GM12878 (cell line): ENCODE measurements around the gene ATF7. TPM values are rescaled to one million over a fixed set of nuclear protein-coding genes. Genes with fewer than 3 reads are reported as not detected.

Experiments
- ATAC-seq: fragments of 200-7000 bp; cut with Tn5 transposase; 3 replicates; pipeline ENCODE4 v1.9.1; 2020; ENCODE audit warnings: mild to moderate bottlenecking, moderate library complexity
- BruUV-seq: library from RNA; stranded (reverse); fragments of 400-500 nt; replicated peaks from 2 replicates; lab custom pipeline; 2021; lab: Mats Ljungman, UMichigan
- CTCF ChIA-PET: fragments of 300-600 bp; sonication (Branson Sonifier 250); formaldehyde crosslinking; extraction: SDS; loops from one replicate; lab custom pipeline; 2021; ENCODE audit warnings: inconsistent platforms; lab: Yijun Ruan, JAX
- POLR2A ChIA-PET: fragments of 350-600 bp; formaldehyde crosslinking; extraction: SDS; loops from one replicate; lab custom pipeline; 2021; ENCODE audit warnings: inconsistent platforms; lab: Charles Lee
- RAD21 ChIA-PET: fragments of 300-600 bp; sonication (Branson Sonifier 250); formaldehyde crosslinking; loops from one replicate; lab custom pipeline; 2023; ENCODE audit warnings: antibody characterized with exemption; ENCODE audit not compliant: unreplicated experiment; lab: Charles Lee
- SMC1A ChIA-PET: fragments of 300-600 bp; sonication (Branson Sonifier 250); formaldehyde crosslinking; loops from one replicate; lab custom pipeline; 2023; ENCODE audit not compliant: unreplicated experiment, uncharacterized antibody; lab: Charles Lee
- DNase-seq: peaks from one replicate; pipeline ENCODE4 v3.0.0-alpha.2; 2011; ENCODE audit warnings: low read depth, low spot score
- FAIRE-seq: peaks from 3 replicates; lab custom pipeline; 2011; peaks lifted over from hg19 to GRCh38; lab: Jason Lieb, UNC
- H2AFZ ChIP-seq: 2 replicates; pipeline ENCODE4 v1.6.0; 2011; ENCODE audit warnings: low read depth, low read length, control low read depth; ENCODE audit not compliant: control insufficient read depth
- H3K27ac ChIP-seq: 2 replicates; pipeline ENCODE4 v1.5.1; 2011; ENCODE audit warnings: control low read depth; ENCODE audit not compliant: control insufficient read depth, insufficient read depth
- H3K27me3 ChIP-seq, 2 experiments: replicated peaks in 1 of 2; 2 replicates each; pipeline versions ENCODE4 v1.6.0 to v1.6.1; 2011; ENCODE audit warnings: low read length in 1 of 2; ENCODE audit not compliant: control insufficient read depth in 2 of 2, insufficient read depth in 2 of 2
- H3K36me3 ChIP-seq, 2 experiments: 2 replicates each; pipeline ENCODE4 v1.5.1; 2011; ENCODE audit warnings: low read length in 1 of 2; ENCODE audit not compliant: control insufficient read depth in 2 of 2, insufficient read depth in 2 of 2
- H3K4me1 ChIP-seq: 2 replicates; pipeline ENCODE4 v1.6.1; 2011; ENCODE audit warnings: mild to moderate bottlenecking, low read length, moderate library complexity, mixed read lengths; ENCODE audit not compliant: control insufficient read depth, insufficient read depth
- H3K4me2 ChIP-seq: 2 replicates; pipeline ENCODE4 v1.6.0; 2011; ENCODE audit warnings: control low read depth; ENCODE audit not compliant: control insufficient read depth, insufficient read depth
- H3K4me3 ChIP-seq: fragments of 200-600 bp; sonication (generic); 2 replicates; pipeline ENCODE4 v1.5.1; 2016
- H3K79me2 ChIP-seq: 2 replicates; pipeline ENCODE4 v1.6.0; 2011; ENCODE audit warnings: low read length; ENCODE audit not compliant: control insufficient read depth, insufficient read depth
- H3K9ac ChIP-seq: 2 replicates; pipeline ENCODE4 v1.8.0; 2011; ENCODE audit warnings: low read length, control low read depth, mixed read lengths; ENCODE audit not compliant: control insufficient read depth, insufficient read depth
- H3K9me3 ChIP-seq: replicated peaks from 3 replicates; pipeline ENCODE4 v1.5.1; 2011; ENCODE audit warnings: mild to moderate bottlenecking, low read length; ENCODE audit not compliant: control insufficient read depth, insufficient read depth
- H4K20me1 ChIP-seq: 2 replicates; pipeline ENCODE4 v1.6.0; 2011; ENCODE audit not compliant: control insufficient read depth, insufficient read depth
- BHLHE40 ChIP-seq, 2 experiments: fragments of 450-650 bp in 1 of 2; IDR thresholded peaks; 2 replicates each; pipeline ENCODE4 v1.6.1; 2011 to 2017; ENCODE audit warnings: low read depth in 2 of 2, borderline replicate concordance in 1 of 2, improper control_type of control experiment in 1 of 2, low read length in 1 of 2, mild to moderate bottlenecking in 1 of 2
- EP300 ChIP-seq, 2 experiments: fragments of 150-350 bp in 1 of 2; IDR thresholded peaks; 2 replicates each; pipeline ENCODE4 v1.6.1; 2011 to 2012; ENCODE audit warnings: low read depth in 2 of 2, low read length in 2 of 2, borderline replicate concordance in 1 of 2, improper control_type of control experiment in 1 of 2, inconsistent platforms in 1 of 2; ENCODE audit not compliant: control insufficient read depth in 1 of 2
- PAX5 ChIP-seq: IDR thresholded peaks from 2 replicates; pipeline ENCODE4 v1.6.1; 2011; ENCODE audit warnings: low read depth, low read length, borderline replicate concordance
- PKNOX1 ChIP-seq: fragments of 450-650 bp; IDR thresholded peaks from 2 replicates; pipeline ENCODE4 v1.6.1; 2016; ENCODE audit warnings: mild to moderate bottlenecking
- RFX5 ChIP-seq: IDR thresholded peaks from 2 replicates; pipeline ENCODE4 v1.6.1; 2011; ENCODE audit warnings: low read depth, low read length, improper control_type of control experiment
- RUNX3 ChIP-seq: IDR thresholded peaks from 2 replicates; pipeline ENCODE4 v1.6.1; 2012; ENCODE audit warnings: low read length, inconsistent platforms
- SMARCA5 ChIP-seq: fragments of 450-650 bp; IDR thresholded peaks from 2 replicates; pipeline ENCODE4 v1.6.1; 2017; ENCODE audit warnings: mild to moderate bottlenecking
- SREBF1 ChIP-seq: IDR thresholded peaks from 2 replicates; pipeline ENCODE4 v1.6.1; 2012; ENCODE audit warnings: mild to moderate bottlenecking, low read length
- TCF12 ChIP-seq: IDR thresholded peaks from 2 replicates; pipeline ENCODE4 v1.6.1; 2011; ENCODE audit warnings: low read depth, mild to moderate bottlenecking, low read length
- WGBS: methylation state at CpG from one replicate; pipeline ENCODE4 v1.1.6; 2016; ENCODE audit warnings: low lambda C conversion rate; ENCODE audit not compliant: insufficient replicate concordance, insufficient coverage; ENCODE audit errors: missing lambda C conversion rate; 5-methylcytosine and 5-hydroxymethylcytosine counted together
- in situ Hi-C: fragments of 300-500 bp; cut with MboI; formaldehyde crosslinking; loops from 9 replicates; pipeline ENCODE4 v1.14.3; 2018; ENCODE audit warnings: mixed read lengths
- intact Hi-C: fragments of 100-400 bp; cut with micrococcal nuclease; formaldehyde crosslinking; loops from one replicate; pipeline ENCODE4 v1.14.2; 2022; ENCODE audit not compliant: unreplicated experiment
- polyA plus RNA-seq, 11 experiments: library from polyadenylated mRNA; depleted of rRNA in 4 of 11; unstranded in 6 of 11; stranded (reverse) in 5 of 11; fragments of >200 nt; fragmentation: Nextera tagmentation in 4 of 11; fragmentation: Illumina TruSeq in 1 of 11; extraction: Ambion mirVana in 4 of 11; extraction: Trizol in 1 of 11; gene quantifications; 1 replicate in 1 of 11; 2 replicates in 10 of 11; pipeline versions ENCODE4 v1.2.1 to v1.2.3, GENCODE V29; 2011 to 2016; ENCODE audit warnings: inconsistent platforms in 2 of 11, missing spikeins in 2 of 11, low read depth in 1 of 11
- total RNA-seq, 4 experiments: library from RNA; depleted of rRNA in 3 of 4; stranded (reverse); fragments of >200 nt in 3 of 4; fragmentation: Illumina TruSeq in 1 of 4; extraction: Trizol in 1 of 4; gene quantifications; 2 replicates each; pipeline versions ENCODE4 v1.2.1 to v1.2.3, GENCODE V29; 2013 to 2021

The ATF7 gene
- total and polyA plus RNA-seq, 10 of the 15 experiments (the other 5 are each of a cell fraction or from before 2014, with no cell fraction given): 9.1 to 30.7 (median 21.8) TPM

- DNase-seq (no peak), ATAC-seq (peak; percentile 48), FAIRE-seq (peak; percentile 27)
- WGBS: 73% methylated on average over 10 of the region's 10 CpGs
- H3K27ac ChIP-seq: no peak overlapping the region
- peaks cover 11% of the 10 kb centered on the region for H3K4me1 ChIP-seq
- no TSS peak for BruUV-seq
- CTCF ChIA-PET: interaction anchor here (0.9 to 1.8 kb wide), 5 partner anchors 11 to 141 kb away, joined by 3 to 4 read pairs (median 3); no protein-coding TSS in a partner anchor
- H3K4me3 ChIP-seq: peak overlapping the region; percentile 32; the same call in 1 of the 2 replicates
- intact Hi-C loops (no loop called here), in situ Hi-C loops (no loop called here)
- H3K9ac ChIP-seq: no peak overlapping the region
- SMC1A ChIA-PET: interaction anchor here (1.0 to 1.8 kb wide), 9 partner anchors 9 to 58 kb away, joined by 3 to 6 read pairs (median 4); no protein-coding TSS in a partner anchor
- POLR2A ChIA-PET: interaction anchor here (0.7 to 1.1 kb wide), 2 partner anchors 8 to 10 kb away, joined by 3 read pairs; no protein-coding TSS in a partner anchor
- no peaks in the 10 kb centered on the region for H3K27me3 ChIP-seq
- RAD21 ChIA-PET: interaction anchor here (0.9 to 1.4 kb wide), 3 partner anchors 10 to 59 kb away, joined by 3 to 5 read pairs (median 4); no protein-coding TSS in a partner anchor
- no peaks in the 10 kb centered on the region; a peak in 1 of 4 replicates for H3K36me3 ChIP-seq
- H3K79me2 ChIP-seq: peaks cover 10% of the 10 kb centered on the region
- H3K4me2 ChIP-seq: peak overlapping the region; percentile 60; the same call in 1 of the 2 replicates
- H3K9me3 ChIP-seq: no peaks in the 10 kb centered on the region; the same call in 2 of the 3 replicates
- no peak overlapping the region for H2AFZ ChIP-seq
- no peaks in the 10 kb centered on the region for H4K20me1 ChIP-seq
- TF ChIP-seq RFX5 (no peak), TCF12 (no peak), SREBF1 (no peak), PKNOX1 (no peak), PAX5 (no peak), EP300 (IDR thresholded peaks at IDR 0.05; ENCODE audit: borderline replicate concordance in 1 of 2, control insufficient read depth in 1 of 2, low read depth in 2 of 2, low read length in 2 of 2) (no peak), BHLHE40 (IDR thresholded peaks at IDR 0.05; ENCODE audit: borderline replicate concordance in 1 of 2, low read depth in 2 of 2, low read length in 1 of 2) (no peak), RUNX3 (no peak), SMARCA5 (no peak)
Observed at GRCh38 chr12:53602176-53602864, 23.9 kb downstream of the ATF7 start.
